ENCODE results near the gene CHL1.

CHL1 gene

GRCh38 chr3:374459-374858 is 177.9 kb downstream of the CHL1 start:
- H3K4me3 ChIP-seq (ENCODE audit: low read length) = no peak overlapping the region
- no peak for DNase-seq (ENCODE audit: low read depth)
- TF ChIP-seq, protein P1, sequence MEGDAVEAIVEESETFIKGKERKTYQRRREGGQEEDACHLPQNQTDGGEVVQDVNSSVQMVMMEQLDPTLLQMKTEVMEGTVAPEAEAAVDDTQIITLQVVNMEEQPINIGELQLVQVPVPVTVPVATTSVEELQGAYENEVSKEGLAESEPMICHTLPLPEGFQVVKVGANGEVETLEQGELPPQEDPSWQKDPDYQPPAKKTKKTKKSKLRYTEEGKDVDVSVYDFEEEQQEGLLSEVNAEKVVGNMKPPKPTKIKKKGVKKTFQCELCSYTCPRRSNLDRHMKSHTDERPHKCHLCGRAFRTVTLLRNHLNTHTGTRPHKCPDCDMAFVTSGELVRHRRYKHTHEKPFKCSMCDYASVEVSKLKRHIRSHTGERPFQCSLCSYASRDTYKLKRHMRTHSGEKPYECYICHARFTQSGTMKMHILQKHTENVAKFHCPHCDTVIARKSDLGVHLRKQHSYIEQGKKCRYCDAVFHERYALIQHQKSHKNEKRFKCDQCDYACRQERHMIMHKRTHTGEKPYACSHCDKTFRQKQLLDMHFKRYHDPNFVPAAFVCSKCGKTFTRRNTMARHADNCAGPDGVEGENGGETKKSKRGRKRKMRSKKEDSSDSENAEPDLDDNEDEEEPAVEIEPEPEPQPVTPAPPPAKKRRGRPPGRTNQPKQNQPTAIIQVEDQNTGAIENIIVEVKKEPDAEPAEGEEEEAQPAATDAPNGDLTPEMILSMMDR (IDR thresholded peaks at IDR 0.05; ENCODE audit: insufficient read depth, low read depth, low read length, missing control alignments) = no peak

- peak overlapping the region; percentile 4 for H3K4me3 ChIP-seq (ENCODE audit: low read length)
- TF ChIP-seq, protein P1 (IDR thresholded peaks at IDR 0.05; ENCODE audit: insufficient read depth, low read depth, low read length, missing control alignments) = peak; percentile 53
- peak; percentile 75 for DNase-seq (ENCODE audit: low read depth)
Observed at GRCh38 chr3:377158-377561, 180.6 kb downstream of the CHL1 start.

- no peak overlapping the region for H3K4me3 ChIP-seq (ENCODE audit: low read length)
- TF ChIP-seq, protein P1 (IDR thresholded peaks at IDR 0.05; ENCODE audit: insufficient read depth, low read depth, low read length, missing control alignments) = no peak
- no peak for DNase-seq (ENCODE audit: low read depth)
Observed at GRCh38 chr3:380801-381200, 184.2 kb downstream of the CHL1 start.

- DNase-seq (ENCODE audit: low read depth) = peak; percentile 62
- TF ChIP-seq, protein P1 (IDR thresholded peaks at IDR 0.05; ENCODE audit: insufficient read depth, low read depth, low read length, missing control alignments) = no peak
- H3K4me3 ChIP-seq (ENCODE audit: low read length) = no peak overlapping the region
Observed at GRCh38 chr3:385151-385550, 188.6 kb downstream of the CHL1 start.

DNA sequence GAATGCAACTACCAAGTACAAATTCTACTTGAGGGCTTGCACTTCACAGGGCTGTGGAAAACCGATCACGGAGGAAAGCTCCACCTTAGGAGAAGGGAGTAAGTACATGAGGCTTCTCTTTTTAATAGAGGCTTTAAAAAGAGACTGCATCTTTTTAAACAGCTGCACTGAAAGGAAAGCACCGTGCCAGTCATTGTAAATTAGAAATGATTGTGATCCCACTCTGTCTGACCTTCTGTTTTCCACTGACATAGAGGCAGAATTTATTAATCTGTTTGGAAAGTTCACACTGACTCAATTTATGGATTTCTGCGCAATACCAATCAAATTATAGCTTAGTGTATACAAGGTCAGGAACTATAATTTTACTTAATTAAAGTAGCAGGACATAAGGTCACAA is 198.2 kb downstream of the CHL1 start:
- no peak overlapping the region for H3K4me3 ChIP-seq (ENCODE audit: low read length)
- TF ChIP-seq, protein P1 (IDR thresholded peaks at IDR 0.05; ENCODE audit: insufficient read depth, low read depth, low read length, missing control alignments) = no peak
- no peak for DNase-seq (ENCODE audit: low read depth)

- DNase-seq (ENCODE audit: low read depth) = peak; percentile 42
- no peak overlapping the region for H3K4me3 ChIP-seq (ENCODE audit: low read length)
- TF ChIP-seq, protein P1 (IDR thresholded peaks at IDR 0.05; ENCODE audit: insufficient read depth, low read depth, low read length, missing control alignments) = no peak
Observed at GRCh38 chr3:396293-396692, 199.7 kb downstream of the CHL1 start.

DNA sequence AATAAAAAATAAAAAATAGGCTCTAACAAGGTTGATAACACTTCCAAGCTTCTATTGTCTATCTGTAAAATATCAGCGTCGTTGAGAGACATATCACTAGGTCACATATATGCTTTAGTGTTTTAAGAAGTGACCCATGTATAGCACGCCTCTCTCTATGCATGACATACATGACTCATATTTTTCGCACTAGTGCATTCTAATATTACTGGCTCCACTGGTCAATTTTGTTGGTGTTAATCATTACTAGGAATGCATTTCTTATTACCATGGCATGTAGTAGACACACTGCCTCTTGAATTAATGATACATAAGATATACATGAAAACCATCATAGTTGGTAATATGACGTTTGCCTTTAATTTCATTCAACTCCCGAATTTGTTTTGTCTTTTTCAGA is 203.1 kb downstream of the CHL1 start:
- TF ChIP-seq, protein P1 (IDR thresholded peaks at IDR 0.05; ENCODE audit: insufficient read depth, low read depth, low read length, missing control alignments) = no peak
- DNase-seq (ENCODE audit: low read depth) = peak; percentile 8
- H3K4me3 ChIP-seq (ENCODE audit: low read length) = no peak overlapping the region

Measured in epithelial cell of esophagus (primary cell).